H1 (cell line): ENCODE data around the gene TPD52L1. TPM values are rescaled to one million over a fixed set of nuclear protein-coding genes. Genes with fewer than 3 reads are reported as not detected.

Source experiments
- CTCF ChIA-PET: fragments of 300-600 bp; sonication (Branson Sonifier 250); formaldehyde crosslinking; loops from one replicate; lab custom pipeline; 2021; ENCODE audit not compliant: partially characterized antibody; lab: Charles Lee
- POLR2A ChIA-PET: fragments of 300-600 bp; sonication (Branson Sonifier 250); formaldehyde crosslinking; loops from one replicate; lab custom pipeline; 2021; ENCODE audit warnings: inconsistent platforms; ENCODE audit not compliant: partially characterized antibody; lab: Charles Lee
- DNase-seq, 2 experiments: peaks; one replicate each; pipeline versions ENCODE4 v3.0.0 to v3.0.0-alpha.2; 2010 to 2022; ENCODE audit warnings: low spot score in 2 of 2, low read depth in 1 of 2, mixed read lengths in 1 of 2
- FAIRE-seq: peaks from 2 replicates; lab custom pipeline; 2011; peaks lifted over from hg19 to GRCh38; lab: Jason Lieb, UNC
- H2AFZ ChIP-seq: 2 replicates; pipeline ENCODE4 v1.8.1; 2012; ENCODE audit warnings: low read length, inconsistent platforms
- H2AK5ac ChIP-seq: 2 replicates; pipeline ENCODE4 v1.6.1; 2013; ENCODE audit warnings: low read depth, low read length
- H2BK120ac ChIP-seq: replicated peaks from 2 replicates; pipeline ENCODE3; 2013; ENCODE audit warnings: low read depth, low read length, inconsistent platforms
- H2BK12ac ChIP-seq: 2 replicates; pipeline ENCODE4 v1.6.1; 2013; ENCODE audit warnings: low read depth, low read length
- H2BK15ac ChIP-seq: 2 replicates; pipeline ENCODE4 v1.6.1; 2013; ENCODE audit warnings: low read length
- H2BK20ac ChIP-seq: 2 replicates; pipeline ENCODE4 v1.6.1; 2013; ENCODE audit warnings: low read length
- H2BK5ac ChIP-seq: 2 replicates; pipeline ENCODE4 v1.6.1; 2013; ENCODE audit warnings: low read depth, low read length
- H3K14ac ChIP-seq: 2 replicates; pipeline ENCODE4 v1.6.1; 2013; ENCODE audit warnings: inconsistent platforms; ENCODE audit not compliant: insufficient read length
- H3K18ac ChIP-seq: 2 replicates; pipeline ENCODE4 v1.6.1; 2013; ENCODE audit warnings: low read length; ENCODE audit errors: extremely low read depth
- H3K23ac ChIP-seq: 2 replicates; pipeline ENCODE4 v1.6.1; 2013; ENCODE audit warnings: inconsistent platforms; ENCODE audit not compliant: insufficient read length
- H3K23me2 ChIP-seq: 2 replicates; pipeline ENCODE4 v1.6.1; 2013; ENCODE audit warnings: low read depth, low read length
- H3K27ac ChIP-seq: 2 replicates; pipeline ENCODE4 v1.6.1; 2011; ENCODE audit warnings: low read depth, low read length, inconsistent platforms
- H3K27me3 ChIP-seq, 4 experiments: replicated peaks in 1 of 4; 1 replicate in 1 of 4; 2 replicates in 3 of 4; pipeline versions ENCODE4 v1.6.1 to v1.8.1; 2011 to 2013; ENCODE audit warnings: low read length in 3 of 4, mild to moderate bottlenecking in 3 of 4, inconsistent platforms in 2 of 4, mixed read lengths in 2 of 4, moderate library complexity in 1 of 4; ENCODE audit not compliant: control insufficient read depth in 3 of 4, insufficient read depth in 3 of 4; ENCODE audit errors: extremely low read depth in 1 of 4
- H3K36me3 ChIP-seq, 4 experiments: 2 replicates each; pipeline versions ENCODE4 v1.6.1 to v1.8.1; 2011 to 2013; ENCODE audit warnings: mild to moderate bottlenecking in 4 of 4, low read length in 3 of 4, moderate library complexity in 2 of 4, control low read depth in 1 of 4, inconsistent platforms in 1 of 4; ENCODE audit not compliant: insufficient read depth in 4 of 4, control insufficient read depth in 2 of 4
- H3K4ac ChIP-seq: replicated peaks from 2 replicates; pipeline ENCODE3; 2013; ENCODE audit warnings: low read length, low read depth, mixed read lengths, inconsistent platforms; ENCODE audit not compliant: insufficient read length
- H3K4me1 ChIP-seq, 4 experiments: replicated peaks in 1 of 4; 1 replicate in 1 of 4; 2 replicates in 3 of 4; pipeline versions ENCODE4 v1.6.1 to v1.8.1; 2011 to 2013; ENCODE audit warnings: low read length in 3 of 4, inconsistent platforms in 2 of 4, mixed read lengths in 1 of 4; ENCODE audit not compliant: insufficient read depth in 4 of 4, control insufficient read depth in 3 of 4
- H3K4me2 ChIP-seq, 2 experiments: 2 replicates each; pipeline versions ENCODE4 v1.6.1 to v1.8.1; 2011 to 2013; ENCODE audit warnings: low read depth in 2 of 2, low read length in 2 of 2, control low read depth in 1 of 2, inconsistent platforms in 1 of 2, mild to moderate bottlenecking in 1 of 2; ENCODE audit not compliant: insufficient read depth in 1 of 2
- H3K4me3 ChIP-seq, 4 experiments: fragments of 200-600, 300-600 bp in 1 of 4; sonication (generic), shearing (Covaris generic), sonication (Bioruptor Twin) in 1 of 4; 2 replicates each; pipeline versions ENCODE4 v1.5.1 to v1.8.1; 2011 to 2016; ENCODE audit warnings: low read length in 4 of 4, low read depth in 3 of 4, control low read depth in 2 of 4, inconsistent platforms in 2 of 4, mild to moderate bottlenecking in 2 of 4, mixed read lengths in 1 of 4, moderate library complexity in 1 of 4; ENCODE audit not compliant: insufficient read depth in 2 of 4; ENCODE audit errors: extremely low read depth in 1 of 4
- H3K56ac ChIP-seq: replicated peaks from 2 replicates; pipeline ENCODE3; 2013; ENCODE audit warnings: low read depth, mild to moderate bottlenecking, mixed read lengths, low read length, inconsistent platforms; ENCODE audit not compliant: insufficient read length
- H3K79me1 ChIP-seq: 2 replicates; pipeline ENCODE4 v1.6.1; 2013; ENCODE audit warnings: low read depth, low read length, control low read depth
- H3K79me2 ChIP-seq, 2 experiments: 2 replicates each; pipeline versions ENCODE4 v1.6.1 to v1.8.1; 2012 to 2013; ENCODE audit warnings: low read length in 2 of 2, mild to moderate bottlenecking in 2 of 2, inconsistent platforms in 1 of 2; ENCODE audit not compliant: insufficient read depth in 2 of 2, control insufficient read depth in 1 of 2
- H3K9ac ChIP-seq, 4 experiments: replicated peaks in 1 of 4; 1 replicate in 1 of 4; 2 replicates in 3 of 4; pipeline versions ENCODE4 v1.6.1 to v1.8.1; 2011 to 2013; ENCODE audit warnings: low read depth in 3 of 4, low read length in 3 of 4, control low read depth in 2 of 4, mild to moderate bottlenecking in 2 of 4, moderate library complexity in 2 of 4, inconsistent platforms in 1 of 4; ENCODE audit errors: extremely low read depth in 1 of 4
- H3K9me3 ChIP-seq, 2 experiments: 2 replicates each; pipeline versions ENCODE4 v1.6.1 to v1.8.1; 2012 to 2013; ENCODE audit warnings: mild to moderate bottlenecking in 2 of 2, moderate library complexity in 2 of 2, control low read depth in 1 of 2, inconsistent platforms in 1 of 2, low read depth in 1 of 2, low read length in 1 of 2, mixed read lengths in 1 of 2; ENCODE audit not compliant: insufficient read depth in 2 of 2
- H4K20me1 ChIP-seq, 2 experiments: replicated peaks in 1 of 2; 2 replicates each; pipeline versions ENCODE3 to v1.8.1; 2011 to 2013; ENCODE audit warnings: inconsistent platforms in 2 of 2, low read length in 2 of 2, mild to moderate bottlenecking in 1 of 2; ENCODE audit not compliant: insufficient read depth in 2 of 2, control insufficient read depth in 1 of 2
- H4K5ac ChIP-seq: 2 replicates; pipeline ENCODE4 v1.6.1; 2013; ENCODE audit warnings: low read length, low read depth, mixed read lengths, inconsistent platforms; ENCODE audit not compliant: insufficient read length
- H4K8ac ChIP-seq: 2 replicates; pipeline ENCODE4 v1.8.0; 2013; ENCODE audit warnings: mild to moderate bottlenecking, moderate library complexity, low read length, inconsistent platforms; ENCODE audit not compliant: insufficient read depth; ENCODE audit errors: extremely low read depth
- H4K91ac ChIP-seq: replicated peaks from 2 replicates; pipeline ENCODE3; 2013; ENCODE audit warnings: low read length, mixed read lengths, inconsistent platforms; ENCODE audit not compliant: insufficient read length
- SAP30 ChIP-seq: fragments of 300-600 bp; sonication (generic); IDR thresholded peaks from 2 replicates; pipeline ENCODE4 v1.7.1; 2012; ENCODE audit warnings: low read length, moderate library complexity, mild to moderate bottlenecking, inconsistent platforms; ENCODE audit not compliant: insufficient read depth, insufficient replicate concordance
- SP4 ChIP-seq: IDR thresholded peaks from 2 replicates; pipeline ENCODE4 v1.6.1; 2012; ENCODE audit warnings: low read length, inconsistent platforms
- WGBS, 2 experiments: shearing (Covaris generic) in 1 of 2; methylation state at CpG; one replicate each; pipeline versions ENCODE4 v1.1.6 to v1.1.7; 2013 to 2015; ENCODE audit warnings: low lambda C conversion rate in 2 of 2, mixed read lengths in 2 of 2, inconsistent platforms in 1 of 2, low coverage in 1 of 2, missing lambda C conversion rate in 1 of 2; ENCODE audit not compliant: insufficient replicate concordance in 2 of 2, insufficient coverage in 1 of 2, insufficient read length in 1 of 2; ENCODE audit errors: extremely low coverage in 1 of 2, missing lambda C conversion rate in 1 of 2; 5-methylcytosine and 5-hydroxymethylcytosine counted together
- polyA plus RNA-seq, 7 experiments: library from polyadenylated mRNA; depleted of rRNA in 3 of 7; stranded (reverse) in 5 of 7; unstranded in 2 of 7; fragments of >200 nt in 5 of 7; fragments of 200-250 nt in 2 of 7; gene quantifications; 1 replicate in 5 of 7; 2 replicates in 1 of 7; 4 replicates in 1 of 7; pipeline versions ENCODE4 v1.2.1 to v1.2.3, GENCODE V29; 2011 to 2013; ENCODE audit warnings: missing spikeins in 2 of 7, mixed read lengths in 2 of 7
- total RNA-seq: library from RNA; stranded (reverse); fragmentation: NEBNext Ultra II Directional; extraction: Animal tissue kit (Norgen Biotek cat#: 25700); gene quantifications from 2 replicates; pipeline ENCODE4 v1.2.1, GENCODE V29; 2021

TPD52L1 gene
- total and polyA plus RNA-seq, 2 of the 8 experiments (the other 6 are each of a cell fraction or from before 2014, with no cell fraction given), result 7.4 to 14.2 TPM

DNA sequence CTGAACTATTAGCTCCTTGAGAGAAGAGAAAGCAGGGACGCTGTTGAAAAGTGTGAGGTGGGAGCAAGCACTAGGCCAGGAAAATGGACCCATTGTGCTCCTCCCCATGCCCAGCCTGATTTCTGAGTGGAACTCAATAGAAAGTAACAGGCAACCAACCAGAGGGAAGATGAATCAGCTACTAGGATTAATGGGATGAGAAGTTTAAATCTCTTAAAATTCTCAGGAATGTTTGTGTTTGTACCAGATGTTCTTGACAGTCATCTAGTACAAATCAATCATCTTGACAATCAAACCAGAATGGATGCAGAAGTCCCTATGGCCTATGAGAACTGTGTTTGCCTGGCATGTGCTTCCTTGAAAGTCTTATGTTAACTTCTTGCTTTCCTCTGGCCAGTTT, 99.3 kb downstream of the TPD52L1 start:
- Histone ChIP-seq H3K18ac (no peak overlapping the region), H3K23ac (no peak overlapping the region), H2BK20ac (no peak overlapping the region), H3K4me3 (no peak overlapping the region), H3K9me3 (no peaks in the 10 kb centered on the region), H2BK5ac (no peak overlapping the region), H3K36me3 (no peaks in the 10 kb centered on the region), H4K20me1 (no peaks in the 10 kb centered on the region), H2AFZ (no peak overlapping the region), H3K4ac (no peak overlapping the region), H2BK120ac (no peak overlapping the region), H3K4me1 (peaks cover 0 to 2% (median 0%) of the 10 kb centered on the region in 4 experiments; a peak in 1 of 7 replicates), H3K9ac (no peak overlapping the region), H2BK12ac (no peak overlapping the region), H3K79me2 (no peaks in the 10 kb centered on the region), H3K14ac (no peak overlapping the region), H3K4me2 (no peak overlapping the region), H3K23me2 (no peaks in the 10 kb centered on the region), H2BK15ac (no peak overlapping the region), H4K5ac (no peak overlapping the region), H3K56ac (no peak overlapping the region), H4K91ac (no peak overlapping the region), H3K27me3 (no peaks in the 10 kb centered on the region), H3K79me1 (no peaks in the 10 kb centered on the region), H4K8ac (no peak overlapping the region), H2AK5ac (no peak overlapping the region), H3K27ac (no peak overlapping the region)
- WGBS, 2 experiments, result 85% methylated on average over 1 of the region's 1 CpG; no CpG with 5 or more reads in 1 of the 2 experiments
- ChIA-PET CTCF (no interaction called here), POLR2A (no interaction called here)
- no peak for FAIRE-seq
- no peak for DNase-seq
- TF ChIP-seq SP4 (no peak), SAP30 (no peak)
